HCEC 1CT (cell line): Measurements from ENCODE around the gene CHD9.
A peak's percentile ranks its signal among the peaks of the same experiment; 100 is the strongest.

Experiments used
- DNase-seq: peaks from one replicate; pipeline ENCODE4 v3.0.0-alpha.2; 2017

Gene CHD9

DNA sequence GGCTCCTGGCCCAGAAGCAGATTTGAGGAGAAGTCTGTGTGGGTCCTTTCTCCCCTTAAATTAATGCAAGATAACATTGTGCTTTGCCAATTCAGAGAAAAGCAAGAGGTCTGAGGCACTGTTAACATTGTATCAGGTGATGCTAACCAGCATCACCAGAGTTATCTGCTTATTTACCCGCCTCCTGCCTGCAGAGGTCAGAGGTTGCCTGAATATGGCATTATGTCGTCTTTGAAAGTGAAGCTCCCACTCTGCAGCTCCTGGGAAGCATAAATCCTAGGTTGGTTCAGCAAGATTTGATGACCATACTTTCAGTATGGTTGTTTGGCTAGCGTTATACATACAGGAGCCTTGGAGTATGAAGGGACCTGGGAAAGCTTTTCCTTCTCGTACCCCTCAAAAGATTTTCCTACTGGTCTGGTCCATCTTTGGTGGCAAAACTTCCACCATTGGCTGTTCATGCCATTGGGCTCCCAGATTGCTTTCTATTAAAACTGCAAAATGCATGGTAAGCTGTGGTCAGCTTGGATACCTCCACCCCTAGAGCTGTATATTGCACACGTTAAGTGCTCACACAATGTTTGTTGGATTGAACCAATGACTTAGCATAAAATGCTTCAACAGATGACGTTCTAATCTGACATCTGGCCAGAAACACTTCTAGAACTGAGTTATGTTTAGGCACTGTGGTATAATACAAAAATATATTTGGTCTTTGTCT, 24.1 kb downstream of the CHD9 start:
- no peak for DNase-seq

DNA sequence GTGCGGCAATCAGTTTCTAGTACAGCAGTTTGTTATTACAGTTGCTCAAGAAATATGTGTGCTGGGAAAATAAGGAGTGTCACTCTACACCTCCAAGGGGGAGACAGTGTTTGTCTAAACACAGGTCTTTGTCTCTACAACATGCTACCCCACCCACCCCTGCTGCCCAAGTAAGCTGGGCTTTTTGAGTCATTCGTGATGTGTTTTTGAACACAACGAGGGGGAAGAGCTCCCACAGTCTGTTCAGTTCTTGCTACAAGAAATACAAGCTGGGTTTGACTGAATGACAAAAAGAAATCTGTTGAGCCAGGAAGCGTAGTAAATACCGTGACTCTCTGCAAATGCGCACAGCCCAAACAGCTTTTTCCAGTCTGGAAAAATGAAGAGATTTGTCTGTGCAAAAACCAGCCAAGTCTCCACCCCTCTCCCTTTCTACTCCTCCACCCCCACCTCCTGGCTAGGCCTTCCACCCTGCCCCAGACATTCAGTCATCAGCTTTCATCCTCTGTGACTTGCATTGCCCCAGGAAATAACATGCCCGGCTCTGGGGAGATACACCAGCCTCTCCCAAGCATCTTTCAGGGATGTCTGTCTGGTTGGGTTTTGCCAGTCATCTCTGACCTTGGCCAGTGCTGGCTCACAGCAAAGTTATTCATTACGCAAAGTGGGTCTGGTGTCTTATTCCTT, 25.7 kb downstream of the CHD9 start:
- DNase-seq, result peak; percentile 74

DNA sequence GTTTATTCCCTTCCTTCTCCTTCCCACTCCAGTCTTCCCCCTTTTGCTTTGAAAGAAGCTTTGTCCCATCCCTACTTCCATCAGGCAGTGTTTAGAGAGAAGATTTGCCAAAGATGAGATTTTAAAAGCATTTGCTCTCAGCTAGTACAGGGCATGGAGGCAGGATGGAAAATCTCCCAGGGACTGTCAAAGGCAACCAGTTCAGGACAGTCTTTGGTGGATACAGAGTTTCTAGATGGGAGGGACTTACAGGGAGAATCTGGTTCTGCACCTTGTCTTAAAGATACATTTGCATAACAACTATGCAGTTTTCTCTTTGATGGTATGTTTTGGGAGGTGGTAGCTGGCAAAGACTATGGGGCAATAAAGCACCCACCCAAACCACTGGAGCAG, 26.2 kb downstream of the CHD9 start:
- no peak for DNase-seq

GRCh38 chr16:53081686-53082407, 27.1 kb downstream of the CHD9 start:
- no peak for DNase-seq

- no peak for DNase-seq
Measured at GRCh38 chr16:53082509-53082908, 27.7 kb downstream of the CHD9 start.

- no peak for DNase-seq
Measured at GRCh38 chr16:53083119-53083518, 28.3 kb downstream of the CHD9 start.

GRCh38 chr16:53084141-53084541, 29.4 kb downstream of the CHD9 start:
- DNase-seq, result no peak

DNA sequence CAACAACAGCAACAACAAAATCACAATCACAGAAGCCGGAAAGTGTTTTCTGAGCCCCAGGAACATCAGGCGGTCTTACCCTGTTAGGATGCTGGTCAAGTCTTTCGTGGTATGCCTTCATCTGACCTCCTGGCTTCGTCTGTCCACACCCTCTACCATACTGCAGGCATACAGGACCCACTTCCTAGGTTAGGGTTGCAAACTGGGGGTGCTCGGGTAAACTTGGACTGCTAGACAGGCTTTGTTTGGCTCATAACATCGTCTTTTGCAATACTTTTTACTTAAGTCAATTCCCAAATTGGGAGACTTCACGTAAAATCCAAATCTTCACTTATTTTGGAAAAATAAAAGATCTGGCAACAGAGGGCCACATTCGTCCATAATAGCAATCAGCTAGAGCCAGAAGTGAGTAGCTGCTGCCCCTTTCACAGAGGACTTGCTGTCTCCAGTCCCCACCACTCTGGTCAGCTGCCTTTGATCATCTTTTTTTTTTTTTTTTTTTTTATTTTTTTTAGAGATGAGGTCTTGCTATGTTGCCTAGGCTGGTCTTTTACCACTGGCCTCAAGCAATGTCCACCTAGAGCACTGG, 30.0 kb downstream of the CHD9 start:
- no peak for DNase-seq

DNA sequence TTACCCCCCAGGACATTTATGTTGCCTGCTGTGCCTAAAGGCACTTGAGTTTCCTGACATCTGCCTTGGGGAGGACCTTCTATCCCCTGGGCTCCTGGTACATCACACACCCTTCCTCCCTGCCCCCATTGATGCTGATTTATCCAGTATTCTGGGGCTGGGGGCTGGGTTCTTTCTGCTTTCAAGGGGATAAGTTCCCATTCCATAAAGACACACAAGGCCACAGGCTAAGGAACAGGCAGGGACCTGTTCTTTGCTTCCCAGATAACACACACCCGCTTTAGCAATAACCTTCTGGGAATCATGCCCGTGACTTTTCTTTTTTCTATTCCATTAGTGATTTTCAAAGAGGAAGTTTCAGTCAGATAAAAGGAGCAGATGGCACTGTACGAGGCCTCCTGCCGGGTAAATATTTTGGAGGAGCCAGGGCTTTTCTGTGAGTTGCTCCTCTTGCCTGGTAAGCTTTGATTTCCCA, 30.6 kb downstream of the CHD9 start:
- DNase-seq, result no peak

DNA sequence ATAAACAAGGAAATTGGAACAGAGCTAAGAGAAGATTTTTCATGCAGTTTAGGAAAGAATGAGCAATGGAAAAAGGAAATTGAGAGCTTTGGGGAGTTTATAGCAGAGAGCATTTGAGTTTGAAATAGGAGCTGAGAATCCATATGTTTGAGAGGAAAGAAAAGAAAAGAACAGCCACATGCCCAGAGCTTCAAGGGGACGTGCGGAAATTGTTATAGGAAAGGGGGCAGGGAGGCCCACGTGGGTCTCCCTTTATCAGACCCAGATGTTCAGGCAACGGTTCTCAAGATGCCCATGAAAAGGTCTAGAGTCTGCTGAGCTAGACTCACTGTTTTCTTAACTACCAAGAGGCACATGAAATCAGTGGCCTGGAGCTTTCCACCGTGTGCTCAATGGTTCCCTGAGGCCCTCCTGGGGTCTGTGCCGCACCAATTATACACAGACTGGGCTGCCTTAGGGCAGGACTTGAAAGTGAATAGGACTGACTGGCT, 31.2 kb downstream of the CHD9 start:
- DNase-seq, result no peak

DNA sequence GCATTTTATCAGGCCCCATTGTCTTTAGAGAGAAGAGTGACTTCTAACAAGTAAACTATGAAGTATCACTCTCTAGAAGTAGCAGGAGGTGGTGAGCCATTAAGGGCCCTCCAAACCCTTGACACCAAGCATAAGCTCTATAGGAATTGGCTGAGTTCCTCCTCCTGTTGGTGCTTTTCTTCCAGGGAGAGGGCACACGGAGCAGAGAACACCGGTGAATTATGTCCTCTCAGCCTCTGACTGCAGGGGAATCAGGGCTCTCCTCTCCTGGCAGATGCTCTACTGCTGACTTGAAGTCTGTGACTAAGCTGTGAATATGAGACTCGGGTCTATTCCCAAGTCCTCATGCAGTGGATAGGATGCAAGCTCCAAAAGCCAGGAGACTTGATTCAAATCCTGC, 32.3 kb downstream of the CHD9 start:
- peak; percentile 41 for DNase-seq

DNA sequence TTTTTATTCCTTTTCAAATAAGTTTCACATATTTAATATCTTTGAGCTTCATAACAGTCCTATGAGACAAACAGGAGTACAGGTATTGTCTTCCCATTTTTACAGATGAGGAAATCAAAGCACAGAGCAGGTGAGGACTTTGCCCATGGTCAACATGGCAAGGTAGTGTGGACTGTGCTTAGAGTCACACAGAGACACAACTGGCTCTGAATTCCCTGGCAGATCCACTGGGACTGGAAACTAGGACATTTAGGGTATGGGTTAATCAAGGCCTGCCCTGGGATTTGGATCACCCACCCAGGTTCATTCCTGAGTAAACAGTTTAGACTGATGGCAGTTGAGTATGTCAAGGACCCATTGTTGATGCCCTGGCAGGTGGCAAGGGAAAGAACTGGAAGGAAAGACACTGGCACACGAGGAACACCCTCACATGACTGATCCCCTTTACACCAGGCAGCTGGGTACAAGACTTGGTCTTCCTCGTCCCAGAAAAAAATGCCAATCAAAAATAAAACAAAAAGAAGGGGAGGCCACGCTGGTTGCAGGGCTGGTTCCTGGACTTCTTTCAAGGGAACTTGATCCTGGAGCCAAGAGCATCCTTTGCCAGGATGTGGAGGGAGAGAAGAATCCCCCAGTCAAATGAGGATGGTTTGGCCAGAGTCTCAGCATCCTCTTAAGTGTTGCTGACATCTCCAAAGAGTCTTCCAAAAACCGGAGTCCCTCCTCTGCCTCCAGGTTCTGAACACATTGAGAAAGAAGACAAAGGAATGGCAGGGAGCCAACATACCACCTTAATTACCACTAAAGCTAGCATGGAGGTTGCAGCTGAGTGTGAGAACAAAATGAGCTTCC, 34.9 kb downstream of the CHD9 start:
- DNase-seq, result peak; percentile 14

GRCh38 chr16:53090286-53090590, 35.4 kb downstream of the CHD9 start:
- DNase-seq, result no peak

DNA sequence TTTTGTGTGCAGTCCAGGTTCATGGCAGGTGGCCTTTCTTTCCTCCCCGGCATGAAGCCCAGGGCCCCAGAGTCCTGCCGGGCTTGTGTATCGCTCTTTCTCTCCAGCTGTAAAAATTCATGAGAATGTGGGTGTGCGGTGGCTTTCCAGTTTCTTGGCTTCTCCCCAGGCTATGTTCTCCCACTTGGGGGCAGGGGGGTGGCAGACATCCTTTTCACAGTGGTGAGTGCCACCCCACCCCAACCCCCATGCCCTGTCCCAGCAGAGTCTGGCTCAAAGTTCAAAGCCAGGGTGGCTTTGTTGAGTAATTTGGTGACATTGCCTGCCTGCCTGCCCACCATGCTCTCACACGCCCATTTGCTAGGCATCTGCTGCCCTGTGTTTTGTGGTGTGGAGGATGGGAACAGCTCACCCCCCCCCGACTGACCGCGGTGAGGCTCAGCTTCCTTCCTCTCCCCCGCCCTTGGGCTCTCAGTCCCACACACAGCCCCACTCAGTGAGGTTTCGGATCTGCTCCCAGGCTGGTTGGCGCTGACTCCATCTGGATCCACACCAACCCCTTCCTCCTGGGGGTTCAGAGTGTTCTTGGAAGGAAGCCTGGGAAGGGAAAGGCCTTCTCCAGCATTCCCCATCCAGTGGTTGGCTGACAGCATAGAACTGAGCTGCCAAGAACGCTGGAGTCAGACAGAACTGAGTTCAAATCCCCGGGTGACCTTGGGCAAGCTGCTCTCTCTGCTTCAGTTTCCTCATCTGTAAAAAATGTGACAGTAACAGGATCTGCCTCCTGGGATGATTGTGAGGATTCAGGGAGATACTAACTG, 36.0 kb downstream of the CHD9 start:
- DNase-seq, result peak; percentile 98

DNA sequence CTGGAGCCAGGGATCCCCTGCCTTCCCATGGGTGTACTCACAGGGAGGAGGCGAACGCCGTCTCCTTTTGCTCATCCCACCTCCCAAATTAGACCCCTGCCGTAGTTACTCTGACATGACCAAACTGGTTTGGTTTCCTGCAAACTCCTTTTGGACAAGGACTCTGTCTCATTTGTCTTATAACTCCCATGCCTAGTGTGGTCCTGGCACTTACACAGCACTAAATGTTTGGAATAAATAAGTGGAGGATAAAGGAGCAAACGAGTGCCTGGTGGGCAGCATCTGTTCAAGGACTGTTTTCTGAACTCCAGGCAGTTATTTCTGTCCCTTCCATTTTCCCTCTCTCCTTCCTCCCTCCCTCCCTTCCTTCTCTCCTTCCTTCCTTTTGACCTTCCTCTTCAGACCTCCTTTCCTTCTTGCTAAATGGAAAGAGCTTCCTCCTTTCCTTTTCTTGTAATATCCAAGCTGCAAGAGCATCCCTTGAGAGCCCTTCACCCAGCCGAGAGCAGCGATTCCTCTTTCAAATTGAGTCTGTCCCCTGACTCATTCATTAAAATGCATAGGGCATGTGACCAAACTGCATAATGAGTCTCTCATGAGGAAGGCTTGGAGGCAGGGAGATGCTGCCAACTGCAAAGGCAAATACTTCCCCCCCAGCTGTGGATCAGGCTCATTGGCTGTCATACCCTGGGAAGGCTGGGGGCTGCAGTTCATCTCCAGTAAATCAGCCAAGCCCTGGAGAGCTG, 36.8 kb downstream of the CHD9 start:
- DNase-seq, result peak; percentile 79

- DNase-seq, result no peak
Measured at GRCh38 chr16:53092284-53092683, 37.5 kb downstream of the CHD9 start.

- no peak for DNase-seq
Measured at GRCh38 chr16:53093162-53093744, 38.5 kb downstream of the CHD9 start.

DNA sequence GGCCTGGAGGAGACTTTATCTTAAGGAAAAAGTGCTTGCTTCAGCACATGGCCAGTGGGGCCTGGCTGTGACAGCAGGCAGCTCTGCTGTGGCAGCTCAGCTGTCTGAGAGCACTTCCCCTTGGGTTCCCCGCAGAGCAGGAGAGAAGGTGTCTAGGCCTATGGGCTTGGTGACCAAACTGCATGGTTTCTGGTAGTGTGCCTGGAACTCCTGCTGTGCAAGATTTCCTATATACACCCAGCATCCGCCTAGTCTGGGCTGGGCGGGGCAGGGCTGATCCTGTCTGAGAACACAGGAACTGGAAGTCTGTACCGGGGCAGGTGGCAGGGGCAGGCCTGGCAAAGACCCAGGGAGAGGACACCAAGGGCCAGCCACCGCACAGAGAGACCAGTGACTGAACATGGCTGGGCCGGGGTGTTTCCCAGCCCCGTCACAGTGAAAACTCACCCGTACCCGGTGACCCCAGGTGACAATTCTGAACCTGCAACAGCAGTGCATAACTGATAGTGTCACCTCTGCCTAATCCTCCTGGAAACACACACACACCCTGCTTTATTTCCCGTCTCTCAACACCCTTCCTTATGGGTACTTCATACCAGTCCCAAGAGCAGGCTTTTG, 39.3 kb downstream of the CHD9 start:
- no peak for DNase-seq

DNA sequence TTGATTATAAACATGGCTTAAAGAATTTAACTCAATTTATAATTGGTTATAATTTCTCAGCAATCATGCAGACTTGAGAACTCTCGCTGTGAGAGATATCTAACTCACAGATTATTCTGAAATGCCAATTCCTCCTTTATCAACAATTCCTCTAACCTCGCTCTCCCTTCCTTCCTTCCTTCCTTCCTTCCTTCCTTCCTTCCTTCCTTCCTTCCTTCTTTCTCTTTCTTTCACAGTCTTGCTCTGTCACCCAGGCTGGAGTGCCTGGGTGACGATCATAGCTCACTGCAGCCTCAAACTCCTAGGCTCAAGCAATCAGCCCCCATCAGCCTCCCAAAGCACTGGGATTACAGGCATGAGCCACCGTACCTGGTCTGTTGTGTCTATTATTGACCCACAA, 42.4 kb downstream of the CHD9 start:
- no peak for DNase-seq
